ENCODE measurements around the gene PRKAG2.

Gene PRKAG2

GRCh38 chr7:151724250-151724915 is 152.5 kb downstream of the PRKAG2 start:
- DNase-seq: no peak

DNA sequence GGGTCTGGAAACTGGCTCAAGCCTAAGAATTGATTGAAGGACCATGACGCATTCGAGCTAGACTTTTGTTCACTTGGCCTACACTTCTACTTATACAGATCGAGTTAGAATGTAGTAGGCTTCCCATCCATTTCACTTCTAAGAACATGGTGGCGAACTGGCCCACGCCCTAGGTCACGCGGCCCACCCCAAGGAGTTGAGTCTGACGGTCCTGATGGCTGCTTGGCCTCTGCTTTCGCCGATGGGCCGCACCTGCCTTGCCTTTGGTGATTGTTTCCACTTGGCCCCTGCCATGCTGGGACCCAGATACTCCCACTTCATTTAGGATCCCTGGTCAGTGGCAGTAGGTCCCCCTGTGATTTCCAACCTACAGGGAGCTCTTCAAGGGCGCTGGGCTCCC is 153.6 kb downstream of the PRKAG2 start:
- DNase-seq: no peak

GRCh38 chr7:151722533-151722932 is 154.4 kb downstream of the PRKAG2 start:
- no peak for DNase-seq

DNA sequence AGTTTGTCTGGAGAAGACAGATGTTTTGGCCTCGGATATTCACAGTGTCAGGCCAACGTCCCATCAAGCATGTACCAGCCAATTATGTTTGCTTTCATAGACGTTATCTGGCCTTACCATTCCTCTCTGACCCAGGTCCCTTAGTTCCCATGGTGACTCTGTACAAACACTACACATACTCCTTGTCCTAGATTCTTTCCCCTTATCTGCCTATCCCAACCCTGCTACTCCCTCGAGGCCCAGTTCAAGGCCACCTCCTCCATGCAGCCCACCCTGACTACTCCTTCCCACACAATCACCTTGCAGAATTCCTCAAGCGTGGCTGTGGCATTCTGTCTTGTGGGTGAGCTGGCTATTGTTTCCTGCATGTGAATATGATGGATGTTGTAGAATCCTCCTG is 155.2 kb downstream of the PRKAG2 start:
- no peak for DNase-seq

GRCh38 chr7:151721236-151721635 is 155.7 kb downstream of the PRKAG2 start:
- DNase-seq: no peak

GRCh38 chr7:151720280-151720679 is 156.6 kb downstream of the PRKAG2 start:
- DNase-seq: no peak

DNA sequence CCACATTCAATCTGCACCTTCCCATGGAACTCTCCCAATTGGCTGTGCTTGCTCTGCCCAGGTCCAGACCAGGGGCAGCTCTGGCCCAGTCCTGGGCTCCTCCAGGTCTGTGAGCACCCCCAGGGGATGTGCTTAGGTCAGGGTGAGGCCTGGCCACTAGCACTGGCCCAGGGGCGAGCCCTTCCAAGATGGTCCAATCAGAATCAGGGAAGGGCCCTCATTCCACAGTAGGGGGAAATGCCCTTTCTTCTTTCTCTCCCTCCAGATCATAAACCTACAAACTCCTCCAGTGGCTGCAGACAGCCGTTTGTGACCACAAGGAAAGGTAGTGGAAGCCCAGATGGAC is 157.0 kb downstream of the PRKAG2 start:
- DNase-seq: no peak

DNA sequence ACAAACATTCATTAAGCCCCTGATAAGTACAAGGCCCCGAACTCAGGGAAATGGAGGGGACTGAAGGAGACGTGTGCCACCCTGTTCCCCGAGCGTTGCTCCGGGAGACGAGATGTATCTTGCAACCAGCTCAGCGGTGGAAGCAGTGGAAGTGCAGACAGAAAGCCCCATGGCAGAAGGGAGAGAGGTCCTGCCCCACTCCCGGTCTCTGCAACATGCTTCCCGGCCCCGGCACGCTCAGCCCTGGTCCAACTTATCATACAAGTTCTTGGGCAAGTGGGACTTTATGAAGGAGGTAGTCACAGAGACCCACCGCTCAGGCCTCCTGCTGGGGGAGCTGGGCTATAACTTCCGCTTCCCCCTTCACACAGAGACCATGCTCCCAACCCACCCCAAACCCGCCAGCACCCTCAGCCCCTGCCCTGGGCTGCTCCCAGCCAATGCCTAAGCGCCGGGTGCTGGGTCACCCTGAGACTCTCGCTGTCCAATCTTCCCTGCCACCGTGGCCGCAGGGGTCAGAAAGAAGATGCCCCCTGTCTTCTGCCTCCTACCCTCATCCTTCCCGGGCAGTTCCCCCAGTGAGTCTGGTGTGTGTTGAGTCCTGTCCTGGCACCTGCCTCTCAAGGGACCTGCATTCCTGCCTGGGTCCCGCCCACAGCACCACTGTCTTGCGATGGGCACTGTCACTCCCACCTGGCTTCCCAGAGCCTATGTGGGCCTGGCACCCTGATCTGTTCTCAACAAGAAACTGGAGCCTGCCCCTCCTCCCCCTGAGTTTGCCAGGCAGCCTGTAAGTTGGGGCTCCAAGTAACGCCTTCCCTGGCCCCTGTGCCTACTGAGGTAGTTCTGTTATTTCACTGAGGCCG is 157.7 kb downstream of the PRKAG2 start:
- no peak for DNase-seq

- DNase-seq: no peak
Observed at GRCh38 chr7:151717918-151718317, 159.0 kb downstream of the PRKAG2 start.

- DNase-seq: no peak
Observed at GRCh38 chr7:151717415-151717814, 159.5 kb downstream of the PRKAG2 start.

GRCh38 chr7:151716323-151716722 is 160.6 kb downstream of the PRKAG2 start:
- no peak for DNase-seq

DNA sequence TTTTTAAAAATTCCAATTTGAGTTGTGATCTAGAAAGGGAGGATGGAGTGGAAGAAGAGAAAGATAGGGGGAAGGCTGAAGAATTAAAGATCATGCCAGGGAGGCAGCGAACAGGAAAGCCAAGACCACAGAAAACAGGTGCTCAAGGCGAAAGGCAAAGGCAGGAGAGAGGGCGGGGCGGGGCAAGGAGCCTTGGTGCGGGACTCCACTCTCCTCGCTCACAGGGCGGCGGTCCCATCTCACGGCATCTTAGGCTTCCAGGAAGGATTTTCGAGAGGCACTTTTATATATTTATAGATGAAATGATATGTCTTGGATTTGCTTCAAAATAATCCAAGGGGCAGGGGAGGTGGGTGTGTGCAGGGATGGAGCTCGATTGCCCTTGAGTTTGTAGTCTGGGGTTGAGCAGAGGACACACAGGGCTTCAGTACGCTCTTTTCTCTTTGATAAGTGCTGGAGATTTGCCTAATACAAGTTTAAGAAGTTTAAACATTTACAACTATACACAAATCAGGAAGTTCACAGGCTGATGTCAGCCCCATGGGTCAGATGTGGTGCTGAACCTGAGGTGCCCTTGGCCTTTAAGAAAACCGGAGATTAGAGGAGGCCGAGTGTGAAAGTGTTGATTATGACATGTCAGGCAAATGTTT is 161.1 kb downstream of the PRKAG2 start:
- DNase-seq: no peak

GRCh38 chr7:151714201-151714600 is 162.7 kb downstream of the PRKAG2 start:
- DNase-seq: no peak

DNA sequence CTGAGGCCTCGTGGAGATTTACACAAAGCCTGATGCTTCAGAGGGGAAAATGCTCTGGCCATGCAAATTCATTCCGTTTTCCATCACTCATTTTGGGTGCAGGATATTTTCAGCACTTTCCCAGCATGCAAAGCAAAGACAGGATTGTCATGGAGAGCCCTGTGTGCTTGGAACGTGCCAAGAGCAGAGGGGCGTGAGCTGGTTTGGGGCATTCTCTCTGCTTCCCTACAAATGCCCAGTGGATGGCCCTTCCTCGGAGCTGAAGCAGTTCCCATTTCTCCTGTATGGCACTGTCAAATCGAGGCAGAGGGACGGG is 164.1 kb downstream of the PRKAG2 start:
- DNase-seq: no peak

- no peak for DNase-seq
Observed at GRCh38 chr7:151711906-151712809, 164.8 kb downstream of the PRKAG2 start.

- no peak for DNase-seq
Observed at GRCh38 chr7:151711435-151711872, 165.5 kb downstream of the PRKAG2 start.

GRCh38 chr7:151710646-151711434 is 166.1 kb downstream of the PRKAG2 start:
- no peak for DNase-seq

DNA sequence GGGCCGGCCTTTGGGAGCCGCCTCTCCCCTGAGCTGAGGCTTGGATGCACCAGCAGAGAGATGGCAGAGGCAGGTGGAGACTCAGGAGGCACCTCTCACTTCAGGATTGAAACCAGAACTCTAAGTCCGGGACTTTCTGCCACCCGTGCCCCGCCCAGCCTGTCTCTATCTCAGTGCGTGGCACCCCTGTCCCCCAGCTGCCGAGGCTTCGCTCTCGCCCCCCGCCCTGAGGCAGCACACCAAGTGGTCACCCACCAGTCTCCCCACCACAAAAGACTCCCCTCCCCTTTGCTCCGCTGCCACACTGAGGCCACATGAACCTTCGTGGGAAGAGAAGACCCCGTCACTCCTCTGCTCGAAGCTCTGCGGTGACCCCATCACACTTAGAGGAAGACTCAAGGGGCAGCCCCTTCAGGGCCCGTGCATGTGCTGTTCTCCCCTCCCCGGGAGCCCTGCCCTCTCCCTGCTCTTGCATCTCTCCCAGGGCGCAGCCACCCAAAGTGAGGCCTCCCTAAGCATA is 166.7 kb downstream of the PRKAG2 start:
- no peak for DNase-seq

GRCh38 chr7:151709141-151710038 is 167.5 kb downstream of the PRKAG2 start:
- no peak for DNase-seq

DNA sequence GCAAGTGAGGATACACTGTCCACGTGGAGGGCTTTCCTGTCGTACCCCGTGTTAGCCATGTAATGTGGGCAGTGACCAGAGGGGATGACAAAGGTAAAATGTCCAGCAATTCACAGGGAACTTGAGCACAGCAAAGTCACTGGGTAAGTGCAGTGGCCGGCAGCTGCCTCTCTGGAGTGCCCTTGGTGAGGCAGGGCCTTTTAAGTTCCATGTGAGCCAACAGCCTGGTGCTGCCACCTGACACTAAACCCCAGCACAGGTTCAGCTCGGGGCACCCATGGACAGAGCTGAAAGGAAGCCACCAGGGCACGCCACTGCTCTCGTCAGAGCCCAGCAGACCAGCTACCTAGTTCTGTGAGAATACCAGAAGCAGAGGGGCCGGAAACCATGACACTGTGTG is 168.3 kb downstream of the PRKAG2 start:
- DNase-seq: no peak

- DNase-seq: no peak
Observed at GRCh38 chr7:151707757-151708156, 169.2 kb downstream of the PRKAG2 start.

Measured in fibroblast of skin of scalp (primary cell).